Stomach (tissue), 9 donors: ENCODE results near the gene HEXD. TPM values are rescaled to one million over a fixed set of nuclear protein-coding genes. Genes with fewer than 3 reads are reported as not detected.

Experiments
- DNase-seq, 2 donors: peaks; one replicate each; pipeline versions ENCODE4 v3.0.0 to v3.0.0-alpha.2; 2013 to 2019
- H3K27ac ChIP-seq, 5 donors: fragments of 200-600 bp in 4 of 5; sonication (generic) in 4 of 5; one replicate each; pipeline ENCODE4 v1.5.1; 2013 to 2019; ENCODE audit warnings: mild to moderate bottlenecking in 1 of 5, moderate library complexity in 1 of 5
- H3K27me3 ChIP-seq, 3 donors: fragments of 200-600 bp; sonication (generic); one replicate each; pipeline ENCODE4 v1.5.1; 2017 to 2019; ENCODE audit warnings: mixed run types in 1 of 3
- H3K36me3 ChIP-seq, 4 donors: fragments of 200-600 bp; sonication (generic); 1 replicate in 3 of 4; 2 replicates in 1 of 4; pipeline ENCODE4 v1.5.1; 2016 to 2019
- H3K4me1 ChIP-seq, 4 donors: fragments of 200-600 bp; sonication (generic); one replicate each; pipeline ENCODE4 v1.5.1; 2016 to 2019
- H3K4me3 ChIP-seq, 4 donors: fragments of 200-600 bp; sonication (generic) in 3 of 4; one replicate each; pipeline ENCODE4 v1.5.1; 2016 to 2019; ENCODE audit warnings: mild to moderate bottlenecking in 1 of 4
- H3K9me3 ChIP-seq, 4 donors: fragments of 200-600 bp; sonication (generic); one replicate each; pipeline ENCODE4 v1.5.1; 2016 to 2019
- EP300 ChIP-seq: sonication (generic); formaldehyde crosslinking; IDR thresholded peaks from one replicate; pipeline ENCODE4 v1.6.1; 2017; ENCODE audit warnings: antibody characterized with exemption
- POLR2A ChIP-seq, 4 donors: fragments of 450-650 bp; IDR thresholded peaks; one replicate each; pipeline ENCODE4 v1.6.1; 2016; ENCODE audit warnings: antibody characterized with exemption in 4 of 4, control low read depth in 2 of 4, mild to moderate bottlenecking in 1 of 4, moderate library complexity in 1 of 4
- POLR2AphosphoS5 ChIP-seq, 3 donors: sonication (generic); formaldehyde crosslinking; IDR thresholded peaks; one replicate each; pipeline ENCODE4 v1.6.1; 2016; ENCODE audit warnings: antibody characterized with exemption in 3 of 3
- WGBS, 5 donors: extraction: QIAGEN DNeasy Blood & Tissue Kit in 3 of 5; methylation state at CpG; one replicate each; pipeline versions ENCODE4 v1.1.5 to v1.1.7; 2013 to 2018; 5-methylcytosine and 5-hydroxymethylcytosine counted together
- intact Hi-C: fragments of 100-400 bp; cut with DNase I; formaldehyde crosslinking; loops from one replicate; pipeline ENCODE4 v1.15.1; 2023; ENCODE audit warnings: low total_unique reads
- polyA plus RNA-seq, 3 donors: library from polyadenylated mRNA; stranded (reverse); fragments of 200-250 nt; gene quantifications; one replicate each; pipeline ENCODE4 v1.2.3, GENCODE V29; 2013
- total RNA-seq, 5 donors: library from RNA; depleted of rRNA; stranded (reverse); fragments of >200 nt; gene quantifications; one replicate each; pipeline versions ENCODE4 v1.1.0 to v1.2.3, GENCODE V29; 2014 to 2016
- TF ChIP-seq, protein P1 (sequence below), 7 experiments: fragments of 450-650 bp in 4 of 7; fragments of 200-600 bp in 3 of 7; sonication (generic) in 3 of 7; IDR thresholded peaks; one replicate each; pipeline ENCODE4 v1.5.1; 2016 to 2019; ENCODE audit warnings: antibody characterized with exemption in 7 of 7, control low read depth in 2 of 7, mild to moderate bottlenecking in 1 of 7
- donor health status: healthy with polysubstance abuse.
- donor health status: Bipolar disorder and iron deficiency.
- donor health status: healthy.

Gene HEXD
- total and polyA plus RNA-seq, 8 donors = 13.8 to 212 (median 102) TPM

DNA sequence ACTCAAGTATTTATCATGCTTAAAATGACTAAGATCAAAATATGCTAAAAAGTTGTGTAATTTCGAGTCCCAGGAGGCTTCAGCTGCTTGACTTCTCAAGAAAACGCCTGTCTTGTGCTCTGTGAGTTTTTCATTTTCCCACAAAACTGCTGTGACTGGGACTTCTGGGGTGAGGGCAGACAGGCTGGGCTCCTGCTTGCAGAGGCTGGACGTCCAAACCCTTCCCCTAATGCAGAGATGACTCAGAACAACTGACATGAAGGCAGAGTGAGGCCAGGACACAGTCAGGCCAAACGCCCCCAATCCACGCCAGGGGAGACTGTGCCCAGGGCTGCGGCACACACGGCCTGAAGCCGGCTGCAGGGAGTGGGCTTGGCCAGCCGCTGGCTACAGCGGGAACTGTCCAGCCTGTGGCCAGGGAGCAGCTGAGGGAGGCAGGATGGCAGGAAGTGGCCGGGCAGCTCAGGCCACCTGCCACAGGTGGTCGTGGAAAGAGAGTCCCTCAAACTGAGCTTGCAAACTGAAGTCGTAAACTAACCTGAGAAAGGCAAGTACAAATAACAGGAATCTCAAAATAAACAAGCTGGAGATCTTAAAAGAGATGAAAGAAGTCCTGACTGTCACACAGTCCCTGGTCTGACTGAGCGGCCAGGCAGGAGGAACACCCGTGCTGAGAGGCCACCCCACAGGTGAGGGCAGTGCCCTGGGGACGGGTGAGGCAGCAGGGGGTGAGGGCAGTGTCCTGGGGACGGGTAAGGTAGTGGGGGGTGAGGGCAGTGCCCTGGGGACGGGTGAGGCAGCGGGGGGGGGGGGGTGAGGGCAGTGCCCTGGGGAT, 21.3 kb upstream of the HEXD start:
- Histone ChIP-seq H3K4me1 (peaks cover 0 to 24% (median 12%) of the 10 kb centered on the region in 4 donors), H3K4me3 (no peak overlapping the region), H3K27me3 (no peaks in the 10 kb centered on the region), H3K36me3 (peaks cover 3 to 80% (median 60%) of the 10 kb centered on the region in 4 donors), H3K9me3 (no peaks in the 10 kb centered on the region), H3K27ac (no peak overlapping the region)
- no peak for TF ChIP-seq EP300
- TF ChIP-seq, protein P1, sequence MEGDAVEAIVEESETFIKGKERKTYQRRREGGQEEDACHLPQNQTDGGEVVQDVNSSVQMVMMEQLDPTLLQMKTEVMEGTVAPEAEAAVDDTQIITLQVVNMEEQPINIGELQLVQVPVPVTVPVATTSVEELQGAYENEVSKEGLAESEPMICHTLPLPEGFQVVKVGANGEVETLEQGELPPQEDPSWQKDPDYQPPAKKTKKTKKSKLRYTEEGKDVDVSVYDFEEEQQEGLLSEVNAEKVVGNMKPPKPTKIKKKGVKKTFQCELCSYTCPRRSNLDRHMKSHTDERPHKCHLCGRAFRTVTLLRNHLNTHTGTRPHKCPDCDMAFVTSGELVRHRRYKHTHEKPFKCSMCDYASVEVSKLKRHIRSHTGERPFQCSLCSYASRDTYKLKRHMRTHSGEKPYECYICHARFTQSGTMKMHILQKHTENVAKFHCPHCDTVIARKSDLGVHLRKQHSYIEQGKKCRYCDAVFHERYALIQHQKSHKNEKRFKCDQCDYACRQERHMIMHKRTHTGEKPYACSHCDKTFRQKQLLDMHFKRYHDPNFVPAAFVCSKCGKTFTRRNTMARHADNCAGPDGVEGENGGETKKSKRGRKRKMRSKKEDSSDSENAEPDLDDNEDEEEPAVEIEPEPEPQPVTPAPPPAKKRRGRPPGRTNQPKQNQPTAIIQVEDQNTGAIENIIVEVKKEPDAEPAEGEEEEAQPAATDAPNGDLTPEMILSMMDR (IDR thresholded peaks at IDR 0.05) = no peak
- TF ChIP-seq POLR2AphosphoS5 (IDR thresholded peaks at IDR 0.05) = no peak
- no peak for TF ChIP-seq POLR2A (IDR thresholded peaks at IDR 0.05)
- 74 to 82% (median 79%) methylated on average over 14 to 19 of the region's 19 CpGs for WGBS, 5 donors
- intact Hi-C loops = no loop called here
- no peak for DNase-seq

DNA sequence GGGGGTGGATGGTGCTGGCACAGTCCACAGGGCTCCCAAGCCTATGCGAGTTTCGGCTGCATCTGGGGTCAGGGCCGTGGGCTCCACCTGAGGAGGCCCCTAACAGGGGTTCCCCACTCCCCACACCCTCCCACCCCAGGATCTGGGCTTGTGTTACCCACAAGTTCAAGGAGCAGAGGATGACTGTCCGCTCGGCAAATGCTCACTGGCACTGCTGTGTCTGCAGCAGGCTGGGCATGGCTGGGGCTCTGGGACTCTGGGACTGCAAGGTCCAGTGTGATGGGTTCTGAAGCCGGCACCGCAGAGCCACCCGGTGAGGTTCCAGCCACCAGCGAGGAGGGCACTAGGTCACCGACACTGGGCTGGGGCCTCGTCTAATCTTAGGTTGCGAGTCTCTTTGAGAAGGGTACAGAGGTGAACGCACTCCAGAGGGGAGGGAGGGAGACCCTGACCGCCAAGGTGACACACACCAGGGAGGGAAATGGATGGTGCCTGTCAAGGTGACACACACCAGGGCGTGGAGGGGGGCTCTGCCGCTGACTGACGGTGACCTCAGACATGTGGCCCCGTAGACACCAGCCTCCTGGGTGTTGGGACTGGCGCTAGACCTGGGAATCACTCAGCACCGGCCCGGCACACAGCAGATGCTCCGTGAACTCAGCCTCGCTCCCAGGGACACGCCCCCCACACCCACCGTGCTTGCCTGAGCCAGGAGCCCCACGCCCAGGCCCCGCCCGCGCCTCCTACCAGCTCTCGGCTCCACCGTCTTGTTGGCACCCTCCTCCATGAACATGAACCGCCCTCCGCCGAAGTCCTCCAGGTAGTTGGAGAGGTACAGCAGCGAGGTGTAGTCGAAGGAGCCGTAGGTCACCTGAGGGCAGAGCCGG, 20.5 kb upstream of the HEXD start:
- peaks cover 0 to 24% (median 12%) of the 10 kb centered on the region in 4 donors for H3K4me1 ChIP-seq
- no peak for DNase-seq
- H3K27ac ChIP-seq = no peak overlapping the region
- H3K36me3 ChIP-seq = peaks cover 0 to 80% (median 60%) of the 10 kb centered on the region in 4 donors
- no peaks in the 10 kb centered on the region for H3K9me3 ChIP-seq
- 82 to 85% (median 83%) methylated on average over 27 to 38 of the region's 38 CpGs for WGBS, 5 donors
- H3K27me3 ChIP-seq = no peaks in the 10 kb centered on the region
- intact Hi-C loops = no loop called here
- TF ChIP-seq, protein P1 (IDR thresholded peaks at IDR 0.05) = no peak
- no peak overlapping the region for H3K4me3 ChIP-seq

DNA sequence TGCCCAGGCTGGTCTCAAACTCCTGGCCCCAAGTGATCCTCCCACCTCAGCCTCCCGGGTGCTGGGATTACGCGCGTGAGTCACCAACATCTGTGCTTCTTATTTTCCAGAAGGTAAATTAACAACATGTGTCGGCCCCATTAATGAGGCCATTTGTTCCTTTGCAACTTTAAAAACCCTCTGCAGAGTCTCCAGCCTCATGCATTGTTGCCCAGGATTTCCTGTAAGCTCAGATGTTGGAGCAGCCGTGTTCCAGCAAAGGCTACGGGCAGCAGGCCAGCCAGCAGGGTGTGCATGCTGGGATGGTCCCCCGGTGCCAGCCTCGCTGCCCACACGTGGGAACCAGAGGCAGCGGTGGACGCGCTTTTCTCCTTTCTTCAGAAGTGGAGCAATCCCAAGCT, 19.1 kb upstream of the HEXD start:
- H3K27ac ChIP-seq = no peak overlapping the region

DNA sequence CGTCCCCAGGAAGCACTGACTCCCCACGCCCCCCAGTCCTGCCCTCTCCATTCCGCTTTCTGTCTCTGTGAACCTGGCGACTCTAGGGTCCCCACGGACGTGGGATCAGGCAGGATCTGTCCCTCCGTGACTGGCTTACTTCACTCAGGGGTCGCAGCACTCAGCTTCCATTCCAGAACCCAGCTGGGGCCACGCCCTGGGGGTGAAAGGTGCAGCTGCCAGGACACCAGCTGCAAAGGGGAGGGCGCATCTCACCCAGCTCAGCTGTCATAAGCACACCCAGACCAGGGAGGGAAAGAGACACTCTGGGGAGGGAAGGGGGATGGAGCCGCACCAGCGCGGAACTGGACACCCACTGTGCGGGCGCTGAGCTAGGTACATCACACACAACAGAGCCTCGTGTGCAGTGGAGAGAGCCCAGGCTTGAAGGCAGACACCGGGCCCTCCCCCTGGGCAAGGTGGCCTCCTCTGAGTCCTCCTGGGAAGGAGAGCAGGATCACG, 18.5 kb upstream of the HEXD start:
- Histone ChIP-seq H3K9me3 (no peaks in the 10 kb centered on the region), H3K4me3 (no peak overlapping the region), H3K36me3 (peaks cover 12 to 80% (median 59%) of the 10 kb centered on the region in 4 donors), H3K4me1 (peaks cover 0 to 24% (median 12%) of the 10 kb centered on the region in 4 donors), H3K27me3 (no peaks in the 10 kb centered on the region), H3K27ac (no peak overlapping the region)
- TF ChIP-seq, protein P1 (IDR thresholded peaks at IDR 0.05) = no peak
- TF ChIP-seq POLR2A (IDR thresholded peaks at IDR 0.05) (no peak), EP300 (no peak), POLR2AphosphoS5 (IDR thresholded peaks at IDR 0.05) (no peak)
- WGBS, 5 donors = 84 to 90% (median 86%) methylated on average over 17 to 18 of the region's 18 CpGs
- intact Hi-C loops = no loop called here
- no peak for DNase-seq

More for the DNA sequence above, 19.1 kb upstream of the HEXD start:
- H3K27me3 ChIP-seq = no peaks in the 10 kb centered on the region
- WGBS, 5 donors = 55 to 88% (median 78%) methylated on average over 13 of the region's 13 CpGs
- intact Hi-C loops = no loop called here
- DNase-seq = no peak
- no peak overlapping the region for H3K4me3 ChIP-seq
- TF ChIP-seq, protein P1 (IDR thresholded peaks at IDR 0.05) = no peak
- TF ChIP-seq EP300 (no peak), POLR2AphosphoS5 (IDR thresholded peaks at IDR 0.05) (no peak), POLR2A (IDR thresholded peaks at IDR 0.05) (no peak)
- peaks cover 0 to 24% (median 12%) of the 10 kb centered on the region in 4 donors for H3K4me1 ChIP-seq
- no peaks in the 10 kb centered on the region for H3K9me3 ChIP-seq
- peaks cover 12 to 80% (median 60%) of the 10 kb centered on the region in 4 donors for H3K36me3 ChIP-seq
